HEK293 (cell line): ENCODE data around the gene RNASEH2B.

Experiments used
- CTCF ChIA-PET: fragments of 350-600 bp; formaldehyde crosslinking; extraction: SDS; loops from one replicate; lab custom pipeline; 2021; ENCODE audit warnings: antibody characterized with exemption; lab: Yijun Ruan, JAX
- POLR2A ChIA-PET: fragments of 300-600 bp; formaldehyde crosslinking; extraction: SDS; loops from one replicate; lab custom pipeline; 2020; ENCODE audit warnings: antibody characterized with exemption, inconsistent platforms; lab: Yijun Ruan, JAX
- H3K27ac ChIP-seq: fragments of 200-500 bp; sonication (Bioruptor generic); 2 replicates; pipeline ENCODE4 v1.5.1; 2014; ENCODE audit warnings: low read depth, low read length, control low read depth, inconsistent platforms; ENCODE audit errors: extremely low read depth
- H3K36me3 ChIP-seq, 2 experiments: fragments of 200-500 bp in 1 of 2; sonication (Bioruptor generic) in 1 of 2; 1 replicate in 1 of 2; 2 replicates in 1 of 2; pipeline ENCODE4 v1.5.1; 2014 to 2017; ENCODE audit warnings: inconsistent platforms in 2 of 2, low read length in 2 of 2; ENCODE audit not compliant: control insufficient read depth in 2 of 2, insufficient read depth in 1 of 2
- H3K4me1 ChIP-seq: fragments of 200-500 bp; sonication (Bioruptor generic); 2 replicates; pipeline ENCODE4 v1.5.1; 2014; ENCODE audit warnings: mild to moderate bottlenecking, low read length, inconsistent platforms; ENCODE audit not compliant: control insufficient read depth, insufficient read depth
- H3K4me3 ChIP-seq: 2 replicates; pipeline ENCODE4 v1.5.1; 2011; ENCODE audit warnings: low read depth, mild to moderate bottlenecking, control low read depth, low read length, moderate library complexity
- H3K9me3 ChIP-seq: fragments of 200-500 bp; sonication (Bioruptor generic); 2 replicates; pipeline ENCODE4 v1.5.1; 2014; ENCODE audit warnings: low read depth, low read length, inconsistent platforms; ENCODE audit not compliant: control insufficient read depth, insufficient read depth
- GLIS1 ChIP-seq: fragments of 450-650 bp; formaldehyde crosslinking; IDR thresholded peaks from 2 replicates; pipeline ENCODE4 v1.5.1; 2016; ENCODE audit warnings: missing biosample characterization, missing genetic modification characterization
- KLF10 ChIP-seq: fragments of 450-650 bp; IDR thresholded peaks from 2 replicates; pipeline ENCODE4 v1.5.1; 2018; ENCODE audit warnings: missing biosample characterization, mild to moderate bottlenecking, missing genetic modification characterization
- SALL2 ChIP-seq: fragments of 450-650 bp; formaldehyde crosslinking; IDR thresholded peaks from 2 replicates; pipeline ENCODE4 v1.5.0; 2017; ENCODE audit warnings: missing biosample characterization, mild to moderate bottlenecking, missing genetic modification characterization, borderline replicate concordance
- TRIM28 ChIP-seq: IDR thresholded peaks from 2 replicates; pipeline ENCODE4 v1.6.1; 2011; ENCODE audit warnings: low read length, control low read depth, borderline replicate concordance
- ZFP69B ChIP-seq: fragments of 450-650 bp; formaldehyde crosslinking; IDR thresholded peaks from 2 replicates; pipeline ENCODE4 v1.5.1; 2016; ENCODE audit warnings: missing biosample characterization, missing genetic modification characterization
- ZNF169 ChIP-seq: fragments of 450-650 bp; formaldehyde crosslinking; IDR thresholded peaks from 2 replicates; pipeline ENCODE4 v1.5.1; 2016; ENCODE audit warnings: missing biosample characterization, missing genetic modification characterization
- ZNF211 ChIP-seq: fragments of 450-650 bp; formaldehyde crosslinking; IDR thresholded peaks from 2 replicates; pipeline ENCODE4 v1.5.1; 2016; ENCODE audit warnings: low read depth, missing biosample characterization, missing genetic modification characterization
- ZNF221 ChIP-seq: fragments of 450-650 bp; formaldehyde crosslinking; IDR thresholded peaks from 2 replicates; pipeline ENCODE4 v1.5.1; 2017; ENCODE audit warnings: missing biosample characterization, missing genetic modification characterization, borderline replicate concordance
- ZNF274 ChIP-seq, 2 experiments: fragments of 200-500 bp in 1 of 2; fragments of 450-650 bp in 1 of 2; sonication (Bioruptor generic) in 1 of 2; formaldehyde crosslinking in 1 of 2; IDR thresholded peaks; 2 replicates each; pipeline versions ENCODE4 v1.5.1 to v1.6.1; 2014 to 2016; ENCODE audit warnings: borderline replicate concordance in 1 of 2, inconsistent platforms in 1 of 2, low read length in 1 of 2, missing biosample characterization in 1 of 2, missing genetic modification characterization in 1 of 2
- ZNF280D ChIP-seq: fragments of 450-650 bp; formaldehyde crosslinking; IDR thresholded peaks from 2 replicates; pipeline ENCODE4 v1.5.1; 2016; ENCODE audit warnings: missing biosample characterization, missing genetic modification characterization
- ZNF558 ChIP-seq: fragments of 450-650 bp; formaldehyde crosslinking; IDR thresholded peaks from 2 replicates; pipeline ENCODE4 v1.5.1; 2016; ENCODE audit warnings: missing biosample characterization, missing genetic modification characterization
- ZNF571 ChIP-seq: fragments of 450-650 bp; formaldehyde crosslinking; IDR thresholded peaks from 2 replicates; pipeline ENCODE4 v1.5.0; 2017; ENCODE audit warnings: missing biosample characterization, missing genetic modification characterization
- ZNF610 ChIP-seq: fragments of 450-650 bp; formaldehyde crosslinking; IDR thresholded peaks from 2 replicates; pipeline ENCODE4 v1.5.1; 2016; ENCODE audit warnings: missing biosample characterization, missing genetic modification characterization, borderline replicate concordance
- ZNF830 ChIP-seq: fragments of 450-650 bp; IDR thresholded peaks from 2 replicates; pipeline ENCODE4 v1.5.0; 2018; ENCODE audit warnings: missing biosample characterization, missing genetic modification characterization, low read depth, mild to moderate bottlenecking, moderate library complexity
- ZSCAN18 ChIP-seq: fragments of 450-650 bp; formaldehyde crosslinking; IDR thresholded peaks from 2 replicates; pipeline ENCODE4 v1.5.1; 2016; ENCODE audit warnings: missing biosample characterization, missing genetic modification characterization
- TF ChIP-seq, protein P1 (sequence below): fragments of 450-650 bp; formaldehyde crosslinking; IDR thresholded peaks from 2 replicates; pipeline ENCODE4 v1.5.1; 2016; ENCODE audit warnings: missing biosample characterization, missing genetic modification characterization
- TF ChIP-seq, protein P2 (sequence below): fragments of 450-650 bp; formaldehyde crosslinking; IDR thresholded peaks from 2 replicates; pipeline ENCODE4 v1.5.1; 2016; ENCODE audit warnings: missing biosample characterization, missing genetic modification characterization
- TF ChIP-seq, protein P3 (sequence below): fragments of 450-650 bp; formaldehyde crosslinking; IDR thresholded peaks from 2 replicates; pipeline ENCODE4 v1.5.1; 2016; ENCODE audit warnings: missing biosample characterization, missing genetic modification characterization
- TF ChIP-seq, protein P4 (sequence below): fragments of 450-650 bp; formaldehyde crosslinking; IDR thresholded peaks from 2 replicates; pipeline ENCODE4 v1.5.1; 2017; ENCODE audit warnings: missing biosample characterization, missing genetic modification characterization

The RNASEH2B gene

GRCh38 chr13:50921706-50922105 is 12.1 kb downstream of the RNASEH2B start (continued):
- TF ChIP-seq ZNF274 (IDR thresholded peaks at IDR 0.05; ENCODE audit: low read length) (no peak), ZNF274 (tag by site-specific recombination; IDR thresholded peaks at IDR 0.05; ENCODE audit: borderline replicate concordance) (no peak)
- TF ChIP-seq, all 188 proteins: peak for 0

DNA sequence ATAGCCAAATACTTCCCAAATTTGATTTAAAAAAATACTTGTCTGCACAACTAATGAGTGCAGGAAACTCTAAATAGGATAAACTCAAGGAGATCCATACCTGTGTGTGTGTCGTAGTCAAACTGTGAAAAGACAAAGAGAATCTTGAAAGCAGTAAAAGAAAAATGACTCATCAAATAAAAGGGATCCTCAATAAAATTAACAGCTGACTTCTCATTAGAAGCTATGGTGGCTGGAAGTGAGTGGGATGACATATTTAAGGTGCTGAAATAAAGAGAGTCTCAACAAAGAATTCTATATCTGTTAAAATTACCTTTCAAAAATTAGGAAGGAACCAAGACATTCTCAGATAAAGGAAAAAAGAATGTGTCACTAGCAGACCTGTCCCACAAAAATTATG is 13.7 kb downstream of the RNASEH2B start:
- no peak overlapping the region for H3K27ac ChIP-seq
- TF ChIP-seq, protein P1, sequence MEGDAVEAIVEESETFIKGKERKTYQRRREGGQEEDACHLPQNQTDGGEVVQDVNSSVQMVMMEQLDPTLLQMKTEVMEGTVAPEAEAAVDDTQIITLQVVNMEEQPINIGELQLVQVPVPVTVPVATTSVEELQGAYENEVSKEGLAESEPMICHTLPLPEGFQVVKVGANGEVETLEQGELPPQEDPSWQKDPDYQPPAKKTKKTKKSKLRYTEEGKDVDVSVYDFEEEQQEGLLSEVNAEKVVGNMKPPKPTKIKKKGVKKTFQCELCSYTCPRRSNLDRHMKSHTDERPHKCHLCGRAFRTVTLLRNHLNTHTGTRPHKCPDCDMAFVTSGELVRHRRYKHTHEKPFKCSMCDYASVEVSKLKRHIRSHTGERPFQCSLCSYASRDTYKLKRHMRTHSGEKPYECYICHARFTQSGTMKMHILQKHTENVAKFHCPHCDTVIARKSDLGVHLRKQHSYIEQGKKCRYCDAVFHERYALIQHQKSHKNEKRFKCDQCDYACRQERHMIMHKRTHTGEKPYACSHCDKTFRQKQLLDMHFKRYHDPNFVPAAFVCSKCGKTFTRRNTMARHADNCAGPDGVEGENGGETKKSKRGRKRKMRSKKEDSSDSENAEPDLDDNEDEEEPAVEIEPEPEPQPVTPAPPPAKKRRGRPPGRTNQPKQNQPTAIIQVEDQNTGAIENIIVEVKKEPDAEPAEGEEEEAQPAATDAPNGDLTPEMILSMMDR (tag by site-specific recombination) = no peak
- TF ChIP-seq GLIS1 (tag by site-specific recombination) (no peak), ZNF830 (tag by site-specific recombination) (no peak), ZNF558 (tag by site-specific recombination) (no peak), KLF10 (tag by site-specific recombination) (no peak), TRIM28 (no peak), ZNF280D (no peak), ZNF169 (tag by site-specific recombination) (no peak), ZFP69B (no peak), ZSCAN18 (no peak), ZNF610 (tag by site-specific recombination) (no peak), ZNF571 (tag by site-specific recombination) (no peak), ZNF221 (tag by site-specific recombination) (no peak), SALL2 (tag by site-specific recombination) (no peak), ZNF211 (tag by site-specific recombination) (no peak)
- TF ChIP-seq, protein P2, sequence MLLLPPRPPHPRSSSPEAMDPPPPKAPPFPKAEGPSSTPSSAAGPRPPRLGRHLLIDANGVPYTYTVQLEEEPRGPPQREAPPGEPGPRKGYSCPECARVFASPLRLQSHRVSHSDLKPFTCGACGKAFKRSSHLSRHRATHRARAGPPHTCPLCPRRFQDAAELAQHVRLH = no peak
- TF ChIP-seq, protein P3, sequence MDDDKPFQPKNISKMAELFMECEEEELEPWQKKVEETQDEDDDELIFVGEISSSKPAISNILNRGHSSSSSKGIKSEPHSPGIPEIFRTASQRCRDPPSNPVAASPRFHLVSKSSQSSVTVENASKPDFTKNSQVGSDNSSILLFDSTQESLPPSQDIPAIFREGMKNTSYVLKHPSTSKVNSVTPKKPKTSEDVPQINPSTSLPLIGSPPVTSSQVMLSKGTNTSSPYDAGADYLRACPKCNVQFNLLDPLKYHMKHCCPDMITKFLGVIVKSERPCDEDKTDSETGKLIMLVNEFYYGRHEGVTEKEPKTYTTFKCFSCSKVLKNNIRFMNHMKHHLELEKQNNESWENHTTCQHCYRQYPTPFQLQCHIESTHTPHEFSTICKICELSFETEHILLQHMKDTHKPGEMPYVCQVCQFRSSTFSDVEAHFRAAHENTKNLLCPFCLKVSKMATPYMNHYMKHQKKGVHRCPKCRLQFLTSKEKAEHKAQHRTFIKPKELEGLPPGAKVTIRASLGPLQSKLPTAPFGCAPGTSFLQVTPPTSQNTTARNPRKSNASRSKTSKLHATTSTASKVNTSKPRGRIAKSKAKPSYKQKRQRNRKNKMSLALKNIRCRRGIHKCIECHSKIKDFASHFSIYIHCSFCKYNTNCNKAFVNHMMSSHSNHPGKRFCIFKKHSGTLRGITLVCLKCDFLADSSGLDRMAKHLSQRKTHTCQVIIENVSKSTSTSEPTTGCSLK (tag by site-specific recombination) = no peak
- TF ChIP-seq, protein P4, sequence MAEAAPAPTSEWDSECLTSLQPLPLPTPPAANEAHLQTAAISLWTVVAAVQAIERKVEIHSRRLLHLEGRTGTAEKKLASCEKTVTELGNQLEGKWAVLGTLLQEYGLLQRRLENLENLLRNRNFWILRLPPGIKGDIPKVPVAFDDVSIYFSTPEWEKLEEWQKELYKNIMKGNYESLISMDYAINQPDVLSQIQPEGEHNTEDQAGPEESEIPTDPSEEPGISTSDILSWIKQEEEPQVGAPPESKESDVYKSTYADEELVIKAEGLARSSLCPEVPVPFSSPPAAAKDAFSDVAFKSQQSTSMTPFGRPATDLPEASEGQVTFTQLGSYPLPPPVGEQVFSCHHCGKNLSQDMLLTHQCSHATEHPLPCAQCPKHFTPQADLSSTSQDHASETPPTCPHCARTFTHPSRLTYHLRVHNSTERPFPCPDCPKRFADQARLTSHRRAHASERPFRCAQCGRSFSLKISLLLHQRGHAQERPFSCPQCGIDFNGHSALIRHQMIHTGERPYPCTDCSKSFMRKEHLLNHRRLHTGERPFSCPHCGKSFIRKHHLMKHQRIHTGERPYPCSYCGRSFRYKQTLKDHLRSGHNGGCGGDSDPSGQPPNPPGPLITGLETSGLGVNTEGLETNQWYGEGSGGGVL (tag by site-specific recombination) = no peak
- no peaks in the 10 kb centered on the region for H3K4me1 ChIP-seq
- no peaks in the 10 kb centered on the region for H3K36me3 ChIP-seq
- no peaks in the 10 kb centered on the region for H3K9me3 ChIP-seq
- no peak overlapping the region for H3K4me3 ChIP-seq
- CTCF ChIA-PET = interaction anchor here (0.6 to 1.6 kb wide), 2 partner anchors 11 to 946 kb away, joined by 3 to 6 read pairs; no protein-coding TSS in a partner anchor
- POLR2A ChIA-PET = interaction anchor here (0.9 kb wide), 1 partner anchor 566 kb away, joined by 3 read pairs; no protein-coding TSS in a partner anchor
